ENCODE data around the gene RASAL2.

Gene RASAL2

GRCh38 chr1:178098262-178098661, 4.4 kb downstream of the RASAL2 start:
- no peak overlapping the region for H3K27ac ChIP-seq
- TF ChIP-seq CTCF (IDR thresholded peaks at IDR 0.05) = no peak
- no peak for TF ChIP-seq ZFX (IDR thresholded peaks at IDR 0.05; ENCODE audit: borderline replicate concordance)

- TF ChIP-seq ZFX (IDR thresholded peaks at IDR 0.05; ENCODE audit: borderline replicate concordance) (no peak), CTCF (IDR thresholded peaks at IDR 0.05) (no peak)
- H3K27ac ChIP-seq = no peak overlapping the region
Observed at GRCh38 chr1:178101266-178101630, 7.3 kb downstream of the RASAL2 start.

GRCh38 chr1:178101654-178102053, 7.8 kb downstream of the RASAL2 start:
- no peak overlapping the region for H3K27ac ChIP-seq
- no peak for TF ChIP-seq ZFX (IDR thresholded peaks at IDR 0.05; ENCODE audit: borderline replicate concordance)
- no peak for TF ChIP-seq CTCF (IDR thresholded peaks at IDR 0.05)

GRCh38 chr1:178102218-178102617, 8.3 kb downstream of the RASAL2 start:
- TF ChIP-seq CTCF (IDR thresholded peaks at IDR 0.05) = no peak
- no peak for TF ChIP-seq ZFX (IDR thresholded peaks at IDR 0.05; ENCODE audit: borderline replicate concordance)

GRCh38 chr1:178107823-178108222, 13.9 kb downstream of the RASAL2 start:
- H3K27ac ChIP-seq = no peak overlapping the region
- no peak for TF ChIP-seq CTCF (IDR thresholded peaks at IDR 0.05)
- no peak for TF ChIP-seq ZFX (IDR thresholded peaks at IDR 0.05; ENCODE audit: borderline replicate concordance)

More at GRCh38 chr1:178102218-178102617, 8.3 kb downstream of the RASAL2 start:
- H3K27ac ChIP-seq = no peak overlapping the region

- no peak overlapping the region for H3K27ac ChIP-seq
- TF ChIP-seq ZFX (IDR thresholded peaks at IDR 0.05; ENCODE audit: borderline replicate concordance) = no peak
- no peak for TF ChIP-seq CTCF (IDR thresholded peaks at IDR 0.05)
Observed at GRCh38 chr1:178109348-178110143, 15.6 kb downstream of the RASAL2 start.

- H3K27ac ChIP-seq = no peak overlapping the region
- no peak for TF ChIP-seq ZFX (IDR thresholded peaks at IDR 0.05; ENCODE audit: borderline replicate concordance)
- no peak for TF ChIP-seq CTCF (IDR thresholded peaks at IDR 0.05)
Observed at GRCh38 chr1:178115260-178115659, 21.4 kb downstream of the RASAL2 start.

Data from 22Rv1 (cell line).